Mesendoderm (in vitro differentiated cells): ENCODE data around the gene ZBED1.

Source experiments
- DNase-seq: peaks from one replicate; pipeline ENCODE4 v3.0.0; 2013
- H2AK5ac ChIP-seq: 2 replicates; pipeline ENCODE4 v1.6.1; 2013; ENCODE audit warnings: low read length, inconsistent platforms
- H2BK120ac ChIP-seq: 2 replicates; pipeline ENCODE4 v1.6.1; 2013; ENCODE audit warnings: low read depth, mild to moderate bottlenecking, low read length, moderate library complexity, mixed read lengths
- H2BK15ac ChIP-seq: replicated peaks from 2 replicates; pipeline ENCODE4 v1.6.1; 2013; ENCODE audit warnings: low read depth, mild to moderate bottlenecking, moderate library complexity
- H2BK5ac ChIP-seq: 2 replicates; pipeline ENCODE4 v1.6.1; 2013; ENCODE audit warnings: low read length, inconsistent platforms
- H3K18ac ChIP-seq: 2 replicates; pipeline ENCODE4 v1.6.1; 2013; ENCODE audit warnings: mild to moderate bottlenecking, low read length, mixed read lengths
- H3K23ac ChIP-seq: one replicate; pipeline ENCODE4 v1.6.1; 2013; ENCODE audit warnings: low read length
- H3K27ac ChIP-seq: 2 replicates; pipeline ENCODE4 v1.5.1; 2013; ENCODE audit warnings: low read depth, mild to moderate bottlenecking, inconsistent platforms, low read length, moderate library complexity
- H3K27me3 ChIP-seq: 2 replicates; pipeline ENCODE4 v1.6.1; 2013; ENCODE audit warnings: low read length, control low read depth, mild to moderate bottlenecking, inconsistent platforms; ENCODE audit not compliant: insufficient read depth, poor library complexity
- H3K36me3 ChIP-seq: 2 replicates; pipeline ENCODE4 v1.6.1; 2013; ENCODE audit warnings: low read length, inconsistent platforms; ENCODE audit not compliant: control insufficient read depth, insufficient read depth
- H3K4ac ChIP-seq: one replicate; pipeline ENCODE4 v1.6.1; 2013; ENCODE audit warnings: low read depth, mild to moderate bottlenecking, low read length, moderate library complexity
- H3K4me1 ChIP-seq: 2 replicates; pipeline ENCODE4 v1.6.1; 2013; ENCODE audit warnings: low read depth, low read length, inconsistent platforms; ENCODE audit not compliant: control insufficient read depth
- H3K4me2 ChIP-seq: 2 replicates; pipeline ENCODE4 v1.6.1; 2013; ENCODE audit warnings: low read length
- H3K4me3 ChIP-seq: 2 replicates; pipeline ENCODE4 v1.5.1; 2013; ENCODE audit warnings: mild to moderate bottlenecking, low read length
- H3K56ac ChIP-seq: one replicate; pipeline ENCODE4 v1.6.1; 2013; ENCODE audit warnings: low read length
- H3K79me1 ChIP-seq: 2 replicates; pipeline ENCODE4 v1.6.1; 2013; ENCODE audit warnings: low read length, inconsistent platforms
- H3K79me2 ChIP-seq: 2 replicates; pipeline ENCODE4 v1.6.1; 2013; ENCODE audit warnings: mild to moderate bottlenecking, low read length; ENCODE audit not compliant: control insufficient read depth, insufficient read depth
- H3K9ac ChIP-seq: 2 replicates; pipeline ENCODE4 v1.6.1; 2013; ENCODE audit warnings: low read length, inconsistent platforms
- H4K5ac ChIP-seq: one replicate; pipeline ENCODE4 v1.6.1; 2013; ENCODE audit warnings: low read length
- H4K8ac ChIP-seq: one replicate; pipeline ENCODE4 v1.6.1; 2013; ENCODE audit warnings: low read depth, mild to moderate bottlenecking, control low read depth, low read length, moderate library complexity
- WGBS: extraction: QIAGEN DNeasy Blood & Tissue Kit; methylation state at CpG from one replicate; pipeline ENCODE4 v1.1.7; 2013; ENCODE audit warnings: low lambda C conversion rate, missing lambda C conversion rate; ENCODE audit not compliant: insufficient coverage; ENCODE audit errors: extremely low coverage; 5-methylcytosine and 5-hydroxymethylcytosine counted together

The ZBED1 gene

GRCh38 chrX:2517055-2517454 lies 16.3 kb upstream of the ZBED1 start:
- Histone ChIP-seq H3K4me3 (no peak overlapping the region), H2BK120ac (no peak overlapping the region), H3K4ac (no peak overlapping the region), H4K8ac (no peak overlapping the region), H3K4me2 (no peak overlapping the region), H3K27me3 (no peaks in the 10 kb centered on the region), H3K36me3 (no peaks in the 10 kb centered on the region), H3K79me1 (no peaks in the 10 kb centered on the region), H3K4me1 (no peaks in the 10 kb centered on the region), H3K27ac (no peak overlapping the region), H2BK15ac (no peak overlapping the region), H3K9ac (no peak overlapping the region), H3K79me2 (no peaks in the 10 kb centered on the region), H3K18ac (no peak overlapping the region), H3K23ac (no peak overlapping the region), H2AK5ac (no peak overlapping the region), H2BK5ac (no peak overlapping the region), H4K5ac (no peak overlapping the region), H3K56ac (no peak overlapping the region)
- no CpG with 5 or more reads among the region's 6 CpGs for WGBS
- DNase-seq: no peak

DNA sequence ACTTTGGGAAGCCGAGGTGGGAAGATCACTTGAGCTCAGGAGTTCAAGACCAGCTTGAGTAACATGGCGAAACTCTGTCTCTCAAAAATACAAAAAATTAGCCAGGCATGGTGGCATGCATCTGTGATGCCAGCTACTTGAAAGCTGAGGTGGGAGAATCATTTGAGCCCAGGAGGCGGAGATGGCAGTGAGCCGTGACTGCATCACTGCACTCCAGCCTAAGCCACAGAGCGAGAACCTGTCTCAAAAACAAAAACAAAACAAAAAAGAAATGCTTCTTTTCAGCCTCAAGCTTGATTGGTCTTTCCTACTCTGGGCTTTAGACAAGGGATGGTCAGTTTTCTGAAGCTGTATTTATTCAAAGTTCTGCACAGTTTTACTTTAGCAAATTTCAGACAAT lies 15.8 kb upstream of the ZBED1 start:
- Histone ChIP-seq H3K4me2 (no peak overlapping the region), H3K4ac (no peak overlapping the region), H2BK5ac (no peak overlapping the region), H3K18ac (no peak overlapping the region), H3K4me1 (no peaks in the 10 kb centered on the region), H3K56ac (no peak overlapping the region), H3K79me1 (no peaks in the 10 kb centered on the region), H2BK120ac (no peak overlapping the region), H3K23ac (no peak overlapping the region), H3K79me2 (no peaks in the 10 kb centered on the region), H4K8ac (no peak overlapping the region), H3K36me3 (no peaks in the 10 kb centered on the region), H2BK15ac (no peak overlapping the region), H3K4me3 (no peak overlapping the region), H3K9ac (no peak overlapping the region), H4K5ac (no peak overlapping the region), H3K27ac (no peak overlapping the region), H3K27me3 (no peaks in the 10 kb centered on the region), H2AK5ac (no peak overlapping the region)
- DNase-seq: no peak
- WGBS: no CpG with 5 or more reads among the region's 5 CpGs

- no peaks in the 10 kb centered on the region for H3K27me3 ChIP-seq
- H2BK5ac ChIP-seq: no peak overlapping the region
- H3K4me2 ChIP-seq: no peak overlapping the region
- no peaks in the 10 kb centered on the region for H3K79me1 ChIP-seq
- H2BK15ac ChIP-seq: no peak overlapping the region
- H2AK5ac ChIP-seq: no peak overlapping the region
- no peak overlapping the region for H3K18ac ChIP-seq
- no peak overlapping the region for H3K4ac ChIP-seq
- no peak for DNase-seq
- H3K4me3 ChIP-seq: no peak overlapping the region
- WGBS: no CpG with 5 or more reads among the region's 5 CpGs
- H3K4me1 ChIP-seq: no peaks in the 10 kb centered on the region
- H2BK120ac ChIP-seq: no peak overlapping the region
- no peak overlapping the region for H4K5ac ChIP-seq
- no peak overlapping the region for H3K56ac ChIP-seq
- no peak overlapping the region for H3K27ac ChIP-seq
- H3K9ac ChIP-seq: no peak overlapping the region
- no peak overlapping the region for H4K8ac ChIP-seq
- no peaks in the 10 kb centered on the region for H3K36me3 ChIP-seq
- H3K23ac ChIP-seq: no peak overlapping the region
- no peaks in the 10 kb centered on the region for H3K79me2 ChIP-seq
These were observed 13.4 kb upstream of the ZBED1 start for GRCh38 chrX:2514131-2514530.

DNA sequence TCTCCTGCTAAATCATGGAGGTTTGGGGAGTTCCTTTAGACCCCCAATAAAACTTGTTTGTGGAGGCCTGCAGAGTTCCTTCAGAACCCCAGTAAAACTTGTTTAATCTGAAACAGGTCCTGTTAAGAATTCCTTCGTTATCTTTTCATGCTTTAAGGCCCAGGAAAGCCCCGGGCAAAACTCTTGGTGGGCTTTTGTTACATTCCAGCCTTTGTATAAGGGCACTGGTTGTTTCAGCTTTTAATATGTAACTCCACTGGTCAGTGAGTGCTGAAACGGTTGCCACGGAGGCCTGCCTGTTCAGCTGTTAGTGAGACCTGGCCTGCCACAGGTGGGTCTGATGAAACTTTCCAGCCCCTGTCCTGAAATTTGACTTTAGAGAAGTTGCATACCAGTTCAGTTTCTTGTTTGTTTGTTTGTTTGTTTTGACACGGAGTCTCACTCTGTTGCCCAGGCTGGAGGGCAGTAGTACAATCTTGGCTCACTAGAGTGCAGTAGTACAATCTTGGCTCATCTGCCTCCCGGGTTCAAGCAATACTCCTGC lies 12.4 kb upstream of the ZBED1 start:
- no peaks in the 10 kb centered on the region for H3K79me2 ChIP-seq
- H3K4me2 ChIP-seq: no peak overlapping the region
- H3K79me1 ChIP-seq: no peaks in the 10 kb centered on the region
- H3K4me1 ChIP-seq: no peaks in the 10 kb centered on the region
- no peak overlapping the region for H3K27ac ChIP-seq
- DNase-seq: peak; percentile 72
- H3K23ac ChIP-seq: no peak overlapping the region
- H3K9ac ChIP-seq: no peak overlapping the region
- no peak overlapping the region for H3K4ac ChIP-seq
- no peak overlapping the region for H3K56ac ChIP-seq
- no peak overlapping the region for H2BK5ac ChIP-seq
- H4K8ac ChIP-seq: no peak overlapping the region
- WGBS: no CpG with 5 or more reads among the region's 6 CpGs
- H3K18ac ChIP-seq: no peak overlapping the region
- no peaks in the 10 kb centered on the region for H3K27me3 ChIP-seq
- H2BK120ac ChIP-seq: no peak overlapping the region
- no peak overlapping the region for H4K5ac ChIP-seq
- H2BK15ac ChIP-seq: no peak overlapping the region
- H2AK5ac ChIP-seq: no peak overlapping the region
- no peak overlapping the region for H3K4me3 ChIP-seq
- H3K36me3 ChIP-seq: no peaks in the 10 kb centered on the region

DNA sequence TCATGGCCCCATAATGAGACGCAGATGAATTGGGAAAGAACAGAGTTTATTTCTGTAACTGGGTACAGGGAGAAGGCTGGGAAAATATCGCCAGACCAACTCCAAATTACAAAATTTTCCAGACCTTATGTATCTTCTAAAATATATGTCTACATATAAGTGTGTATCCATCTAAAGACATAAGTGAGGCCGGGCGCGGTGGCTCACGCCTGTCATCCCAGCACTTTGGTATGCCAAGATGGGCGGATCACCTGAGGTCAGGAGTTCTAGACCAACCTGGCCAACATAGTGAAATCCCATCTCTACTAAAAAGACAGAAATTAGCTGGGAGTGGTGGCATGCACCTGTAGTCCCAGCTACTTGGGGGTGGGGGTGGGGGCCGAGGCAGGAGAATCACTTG lies 11.7 kb upstream of the ZBED1 start:
- Histone ChIP-seq H3K56ac (no peak overlapping the region), H4K5ac (no peak overlapping the region), H3K23ac (no peak overlapping the region), H3K79me1 (no peaks in the 10 kb centered on the region), H2BK5ac (no peak overlapping the region), H3K18ac (no peak overlapping the region), H3K27me3 (no peaks in the 10 kb centered on the region), H3K27ac (no peak overlapping the region), H3K4ac (no peak overlapping the region), H3K36me3 (no peaks in the 10 kb centered on the region), H3K4me1 (no peaks in the 10 kb centered on the region), H3K79me2 (no peaks in the 10 kb centered on the region), H3K9ac (no peak overlapping the region), H2BK120ac (no peak overlapping the region), H3K4me2 (no peak overlapping the region), H3K4me3 (no peak overlapping the region), H2AK5ac (no peak overlapping the region), H2BK15ac (no peak overlapping the region), H4K8ac (no peak overlapping the region)
- no CpG with 5 or more reads among the region's 8 CpGs for WGBS
- no peak for DNase-seq

DNA sequence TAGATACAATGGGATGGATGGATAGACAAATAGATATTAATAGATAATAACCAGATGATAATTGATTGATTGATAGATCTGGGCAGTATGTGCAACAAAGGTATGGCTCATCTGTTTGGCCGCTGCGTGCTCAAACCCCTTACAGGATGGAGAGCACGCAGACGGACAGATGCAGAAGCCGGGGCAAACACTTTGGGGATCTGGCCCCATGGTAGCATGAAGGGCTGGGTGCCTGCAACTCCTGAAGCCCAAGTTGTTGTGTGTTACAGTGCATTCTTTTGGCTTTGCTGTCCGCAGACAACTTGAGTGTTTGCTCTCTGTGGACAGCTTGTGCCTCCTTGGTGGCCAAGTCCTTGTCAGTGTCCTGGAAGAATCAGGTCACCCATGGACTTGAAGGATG lies 10.6 kb upstream of the ZBED1 start:
- Histone ChIP-seq H3K4me2 (no peak overlapping the region), H3K4me3 (no peak overlapping the region), H3K18ac (no peak overlapping the region), H3K79me2 (no peaks in the 10 kb centered on the region), H3K23ac (no peak overlapping the region), H2BK5ac (no peak overlapping the region), H3K79me1 (no peaks in the 10 kb centered on the region), H3K9ac (no peak overlapping the region), H2BK120ac (no peak overlapping the region), H3K4me1 (no peaks in the 10 kb centered on the region), H3K56ac (no peak overlapping the region), H2BK15ac (no peak overlapping the region), H3K36me3 (no peaks in the 10 kb centered on the region), H3K4ac (no peak overlapping the region), H4K8ac (no peak overlapping the region), H3K27ac (no peak overlapping the region), H3K27me3 (no peaks in the 10 kb centered on the region), H2AK5ac (no peak overlapping the region), H4K5ac (no peak overlapping the region)
- WGBS: no CpG with 5 or more reads among the region's 6 CpGs
- no peak for DNase-seq
